IPS-NIHi7 (cell line): ENCODE measurements around the gene NTN1.

ENCODE experiments used
- DNase-seq: peaks from one replicate; pipeline ENCODE4 v3.0.0; 2012; ENCODE audit warnings: mixed read lengths; ENCODE audit errors: extremely low spot score

The NTN1 gene

GRCh38 chr17:9192010-9192409, 170.7 kb downstream of the NTN1 start:
- no peak for DNase-seq

- no peak for DNase-seq
Observed at GRCh38 chr17:9195411-9195810, 174.1 kb downstream of the NTN1 start.

- peak; percentile 64 for DNase-seq
Observed at GRCh38 chr17:9195961-9196670, 174.8 kb downstream of the NTN1 start.

- peak; percentile 66 for DNase-seq
Observed at GRCh38 chr17:9199571-9200551, 178.6 kb downstream of the NTN1 start.

- DNase-seq, result no peak
Observed at GRCh38 chr17:9200699-9201359, 179.5 kb downstream of the NTN1 start.

- DNase-seq, result no peak
Observed at GRCh38 chr17:9202532-9202931, 181.2 kb downstream of the NTN1 start.

GRCh38 chr17:9203771-9204425, 182.6 kb downstream of the NTN1 start:
- no peak for DNase-seq

GRCh38 chr17:9204637-9205329, 183.5 kb downstream of the NTN1 start:
- DNase-seq, result no peak

- DNase-seq, result no peak
Observed at GRCh38 chr17:9205520-9206409, 184.5 kb downstream of the NTN1 start.

GRCh38 chr17:9206410-9206703, 185.0 kb downstream of the NTN1 start:
- DNase-seq, result no peak

GRCh38 chr17:9206741-9207332, 185.5 kb downstream of the NTN1 start:
- no peak for DNase-seq

GRCh38 chr17:9208381-9209105, 187.2 kb downstream of the NTN1 start:
- no peak for DNase-seq

GRCh38 chr17:9209347-9209746, 188.0 kb downstream of the NTN1 start:
- no peak for DNase-seq

GRCh38 chr17:9209781-9210370, 188.6 kb downstream of the NTN1 start:
- no peak for DNase-seq

- DNase-seq, result no peak
Observed at GRCh38 chr17:9211133-9211765, 189.9 kb downstream of the NTN1 start.

GRCh38 chr17:9212376-9213302, 191.3 kb downstream of the NTN1 start:
- DNase-seq, result no peak

- no peak for DNase-seq
Observed at GRCh38 chr17:9213303-9213640, 192.0 kb downstream of the NTN1 start.
